CD14-positive monocyte (primary cell): Measurements from ENCODE around the gene GRIA3. TPM values are rescaled to one million over a fixed set of nuclear protein-coding genes. Genes with fewer than 3 reads are reported as not detected.

ENCODE experiments used
- DNase-seq, 3 donors: peaks; one replicate each; pipeline ENCODE4 v3.0.0-alpha.2; 2011 to 2022
- H2AFZ ChIP-seq: 2 replicates; pipeline ENCODE4 v1.6.0; 2012; ENCODE audit warnings: mild to moderate bottlenecking, low read depth, low read length, inconsistent platforms; ENCODE audit not compliant: insufficient read depth, poor library complexity, severe bottlenecking
- H3K27ac ChIP-seq, 2 donors: 1 replicate in 1 of 2; 2 replicates in 1 of 2; pipeline ENCODE4 v1.5.1; 2012 to 2013; ENCODE audit warnings: low read length in 2 of 2, control low read depth in 1 of 2, inconsistent platforms in 1 of 2, low read depth in 1 of 2, mild to moderate bottlenecking in 1 of 2
- H3K27me3 ChIP-seq, 2 donors: one replicate each; pipeline versions ENCODE4 v1.6.0 to v1.6.1; 2011 to 2013; ENCODE audit warnings: low read length in 2 of 2; ENCODE audit not compliant: control insufficient read depth in 2 of 2, insufficient read depth in 2 of 2
- H3K36me3 ChIP-seq, 2 donors: replicated peaks in 1 of 2; 1 replicate in 1 of 2; 2 replicates in 1 of 2; pipeline versions ENCODE4 v1.5.1 to v1.6.1; 2012 to 2013; ENCODE audit warnings: low read length in 2 of 2, control low read depth in 1 of 2, inconsistent platforms in 1 of 2, mild to moderate bottlenecking in 1 of 2; ENCODE audit not compliant: insufficient read depth in 2 of 2, control insufficient read depth in 1 of 2
- H3K4me1 ChIP-seq, 2 donors: 1 replicate in 1 of 2; 2 replicates in 1 of 2; pipeline versions ENCODE4 v1.5.1 to v1.6.1; 2012 to 2013; ENCODE audit warnings: low read length in 2 of 2, control low read depth in 1 of 2, inconsistent platforms in 1 of 2, mild to moderate bottlenecking in 1 of 2, moderate library complexity in 1 of 2; ENCODE audit not compliant: insufficient read depth in 2 of 2, control insufficient read depth in 1 of 2
- H3K4me2 ChIP-seq: replicated peaks from 2 replicates; pipeline ENCODE3; 2012; ENCODE audit warnings: low read length, moderate library complexity, mild to moderate bottlenecking; ENCODE audit not compliant: poor library complexity, severe bottlenecking; ENCODE audit errors: extremely low read depth
- H3K4me3 ChIP-seq, 3 experiments: fragments of 200-600 bp in 1 of 3; sonication (generic) in 1 of 3; replicated peaks in 1 of 3; 1 replicate in 2 of 3; 2 replicates in 1 of 3; pipeline ENCODE4 v1.5.1; 2011 to 2013; ENCODE audit warnings: low read length in 3 of 3, mild to moderate bottlenecking in 3 of 3, control low read depth in 2 of 3, low read depth in 2 of 3, inconsistent platforms in 1 of 3, moderate library complexity in 1 of 3
- H3K79me2 ChIP-seq: 2 replicates; pipeline ENCODE4 v1.6.0; 2012; ENCODE audit warnings: mild to moderate bottlenecking, control low read depth, inconsistent platforms, low read length, moderate library complexity; ENCODE audit not compliant: insufficient read depth
- H3K9ac ChIP-seq: 2 replicates; pipeline ENCODE4 v1.6.0; 2017; ENCODE audit warnings: low read length, mild to moderate bottlenecking; ENCODE audit not compliant: insufficient read depth, poor library complexity, severe bottlenecking
- H3K9me3 ChIP-seq, 2 donors: replicated peaks in 1 of 2; 1 replicate in 1 of 2; 2 replicates in 1 of 2; pipeline versions ENCODE4 v1.5.1 to v1.6.1; 2012 to 2013; ENCODE audit warnings: low read length in 2 of 2, control low read depth in 1 of 2; ENCODE audit not compliant: control insufficient read depth in 1 of 2, insufficient read depth in 1 of 2
- H4K20me1 ChIP-seq: 2 replicates; pipeline ENCODE4 v1.6.0; 2012; ENCODE audit warnings: mild to moderate bottlenecking, low read length, control low read depth, moderate library complexity; ENCODE audit not compliant: insufficient read depth
- H3K27ac Mint-ChIP-seq, 7 donors: one replicate each; pipeline ENCODE4 v1.8.0; 2020; ENCODE audit warnings: mild to moderate bottlenecking in 7 of 7, mixed read lengths in 7 of 7, moderate library complexity in 6 of 7, inconsistent platforms in 2 of 7
- H3K27me3 Mint-ChIP-seq, 3 donors: one replicate each; pipeline ENCODE4 v1.8.0; 2021 to 2022; ENCODE audit warnings: low read depth in 3 of 3, mild to moderate bottlenecking in 3 of 3, mixed read lengths in 3 of 3, moderate library complexity in 3 of 3, inconsistent platforms in 1 of 3
- H3K36me3 Mint-ChIP-seq, 2 donors: one replicate each; pipeline ENCODE4 v1.8.0; 2020; ENCODE audit warnings: mixed read lengths in 2 of 2, inconsistent platforms in 1 of 2, mild to moderate bottlenecking in 1 of 2
- H3K4me1 Mint-ChIP-seq: one replicate; pipeline ENCODE4 v1.8.0; 2020; ENCODE audit warnings: mild to moderate bottlenecking, mixed read lengths
- H3K4me3 Mint-ChIP-seq, 2 donors: one replicate each; pipeline ENCODE4 v1.8.0; 2020; ENCODE audit warnings: mild to moderate bottlenecking in 2 of 2, mixed read lengths in 2 of 2, moderate library complexity in 1 of 2
- H3K9me3 Mint-ChIP-seq, 7 donors: one replicate each; pipeline ENCODE4 v1.8.0; 2020 to 2022; ENCODE audit warnings: mixed read lengths in 7 of 7, mild to moderate bottlenecking in 6 of 7, moderate library complexity in 6 of 7, inconsistent platforms in 2 of 7
- CTCF ChIP-seq: fragments of 200-600 bp; IDR thresholded peaks from one replicate; pipeline ENCODE4 v1.8.0; 2022; ENCODE audit warnings: antibody characterized with exemption, mild to moderate bottlenecking
- WGBS: methylation state at CpG from one replicate; pipeline ENCODE4 v1.1.5; 2013; ENCODE audit warnings: missing lambda C conversion rate; ENCODE audit not compliant: insufficient coverage; 5-methylcytosine and 5-hydroxymethylcytosine counted together
- intact Hi-C, 2 donors: fragments of 100-400 bp; cut with micrococcal nuclease; formaldehyde crosslinking; loops; one replicate each; pipeline versions ENCODE4 v1.15.0 to v1.15.1; 2023
- polyA plus RNA-seq, 3 donors: library from polyadenylated mRNA; depleted of rRNA in 1 of 3; unstranded in 2 of 3; stranded (reverse) in 1 of 3; fragments of 300-500 nt in 2 of 3; fragments of >200 nt in 1 of 3; fragmentation: Illumina TruSeq in 2 of 3; gene quantifications; 1 replicate in 2 of 3; 2 replicates in 1 of 3; pipeline ENCODE4 v1.2.3, GENCODE V29; 2012 to 2021

The GRIA3 gene
- polyA plus RNA-seq, 3 donors, result not detected

- Histone ChIP-seq H3K27me3 (no peaks in the 10 kb centered on the region), H3K4me2 (no peak overlapping the region), H3K4me3 (no peak overlapping the region), H3K9ac (no peak overlapping the region), H3K4me1 (no peaks in the 10 kb centered on the region), H4K20me1 (no peaks in the 10 kb centered on the region), H3K27ac (no peak overlapping the region), H2AFZ (no peak overlapping the region), H3K79me2 (no peaks in the 10 kb centered on the region), H3K9me3 (no peaks in the 10 kb centered on the region), H3K36me3 (no peaks in the 10 kb centered on the region)
- H3K27ac Mint-ChIP-seq, result no peak overlapping the region
- no peak for TF ChIP-seq CTCF
- peaks cover 0 to 1% (median 0%) of the 10 kb centered on the region in 3 donors for H3K27me3 Mint-ChIP-seq
- WGBS, result no CpG with 5 or more reads among the region's 3 CpGs
- no peak for DNase-seq
- peaks cover 0 to 3% (median under 1%) of the 10 kb centered on the region in 7 donors for H3K9me3 Mint-ChIP-seq
- no peaks in the 10 kb centered on the region for H3K4me1 Mint-ChIP-seq
- no peak overlapping the region for H3K4me3 Mint-ChIP-seq
- intact Hi-C loops, result no loop called here
- no peaks in the 10 kb centered on the region for H3K36me3 Mint-ChIP-seq
Observed at GRCh38 chrX:123237271-123237670, 53.2 kb downstream of the GRIA3 start.

- no CpG with 5 or more reads among the region's 1 CpG for WGBS
- intact Hi-C loops, result no loop called here
Observed at GRCh38 chrX:123254457-123254856, 70.4 kb downstream of the GRIA3 start.

More at GRCh38 chrX:123254457-123254856, 70.4 kb downstream of the GRIA3 start:
- no peak for DNase-seq
- Mint-ChIP-seq H3K27ac (no peak overlapping the region), H3K36me3 (no peaks in the 10 kb centered on the region), H3K27me3 (peaks cover 0 to 1% (median 0%) of the 10 kb centered on the region in 3 donors), H3K4me1 (no peaks in the 10 kb centered on the region), H3K4me3 (no peak overlapping the region), H3K9me3 (peaks cover 0 to 14% (median 4%) of the 10 kb centered on the region in 7 donors)
- H3K9me3 ChIP-seq, result no peaks in the 10 kb centered on the region
- H2AFZ ChIP-seq, result no peak overlapping the region
- TF ChIP-seq CTCF, result no peak
- H3K9ac ChIP-seq, result no peak overlapping the region
- H3K4me1 ChIP-seq, result no peaks in the 10 kb centered on the region
- H3K4me3 ChIP-seq, result no peak overlapping the region
- H4K20me1 ChIP-seq, result no peaks in the 10 kb centered on the region
- no peak overlapping the region for H3K4me2 ChIP-seq
- no peak overlapping the region for H3K27ac ChIP-seq
- H3K79me2 ChIP-seq, result no peaks in the 10 kb centered on the region
- H3K36me3 ChIP-seq, result no peaks in the 10 kb centered on the region
- no peaks in the 10 kb centered on the region for H3K27me3 ChIP-seq
